K562 (cell line): ENCODE data around the gene FAM180B. TPM values are rescaled to one million over a fixed set of nuclear protein-coding genes. Genes with fewer than 3 reads are reported as not detected.
A peak's percentile ranks its signal among the peaks of the same experiment; 100 is the strongest.

Source experiments
- BCLAF1 ChIP-seq, 2 experiments: fragments of 450-650 bp in 1 of 2; IDR thresholded peaks; 2 replicates each; pipeline ENCODE4 v1.6.1; 2011 to 2017; ENCODE audit warnings: low read depth in 2 of 2, antibody characterized with exemption in 1 of 2, borderline replicate concordance in 1 of 2, low read length in 1 of 2, mild to moderate bottlenecking in 1 of 2, mixed read lengths in 1 of 2; ENCODE audit not compliant: control insufficient read depth in 1 of 2
- CTBP1 ChIP-seq: fragments of 450-650 bp; IDR thresholded peaks from 2 replicates; pipeline ENCODE4 v1.6.1; 2016; ENCODE audit warnings: borderline replicate concordance
- E2F5 ChIP-seq: sonication (generic); formaldehyde crosslinking; IDR thresholded peaks from 2 replicates; pipeline ENCODE4 v1.8.0; 2022; ENCODE audit warnings: mild to moderate bottlenecking, missing genetic modification reagents
- ERF ChIP-seq: fragments of 450-650 bp; formaldehyde crosslinking; IDR thresholded peaks from 2 replicates; pipeline ENCODE4 v1.4.0; 2020; ENCODE audit warnings: mild to moderate bottlenecking, mixed read lengths
- FUS ChIP-seq: fragments of 200-400 bp; formaldehyde crosslinking; optimal IDR thresholded peaks from 2 replicates; pipeline ENCODE3; 2017; ENCODE audit warnings: low read depth, low read length
- GTF2B ChIP-seq: IDR thresholded peaks from 2 replicates; pipeline ENCODE4 v1.6.1; 2011; ENCODE audit not compliant: insufficient read length; ENCODE audit errors: extremely low read depth
- HMG20A ChIP-seq: fragments of 450-650 bp; formaldehyde crosslinking; conservative IDR thresholded peaks from 2 replicates; pipeline ENCODE4 v1.4.0; 2020; ENCODE audit warnings: mild to moderate bottlenecking, mixed read lengths
- HNRNPK ChIP-seq: fragments of 200-400 bp; formaldehyde crosslinking; IDR thresholded peaks from one replicate; pipeline ENCODE4 v1.6.1; 2018; ENCODE audit warnings: mild to moderate bottlenecking, low read depth, low read length; ENCODE audit not compliant: poor library complexity, severe bottlenecking
- MEIS2 ChIP-seq: fragments of 450-650 bp; IDR thresholded peaks from 2 replicates; pipeline ENCODE4 v1.6.1; 2014; ENCODE audit warnings: mild to moderate bottlenecking; ENCODE audit not compliant: partially characterized antibody
- NR4A1 ChIP-seq, 2 experiments: fragments of 250-450 bp in 1 of 2; fragments of 450-650 bp in 1 of 2; sonication (Bioruptor Pico) in 1 of 2; IDR thresholded peaks; 2 replicates each; pipeline versions ENCODE4 v1.4.0 to v1.6.1; 2016 to 2020; ENCODE audit warnings: mild to moderate bottlenecking in 2 of 2, missing compliant biosample characterization in 1 of 2, missing genetic modification characterization in 1 of 2, moderate library complexity in 1 of 2
- SMAD1 ChIP-seq: fragments of 150-350 bp; IDR thresholded peaks from 2 replicates; pipeline ENCODE4 v1.6.1; 2014; ENCODE audit warnings: low read length, low read depth; ENCODE audit not compliant: partially characterized antibody
- ZBTB43 ChIP-seq: sonication (generic); formaldehyde crosslinking; IDR thresholded peaks from 2 replicates; pipeline ENCODE4 v1.8.0; 2023; ENCODE audit warnings: mild to moderate bottlenecking, missing genetic modification reagents
- ZKSCAN3 ChIP-seq: fragments of 250-450 bp; sonication (Bioruptor Pico); IDR thresholded peaks from 2 replicates; pipeline ENCODE4 v1.4.0; 2020
- ZNF165 ChIP-seq: fragments of 250-450 bp; sonication (Bioruptor Pico); IDR thresholded peaks from 2 replicates; pipeline ENCODE4 v1.4.0; 2020; ENCODE audit warnings: borderline replicate concordance
- ZNF592 ChIP-seq: fragments of 450-650 bp; IDR thresholded peaks from 2 replicates; pipeline ENCODE4 v1.6.1; 2017; ENCODE audit warnings: antibody characterized with exemption, mild to moderate bottlenecking
- polyA plus RNA-seq, 8 experiments: library from polyadenylated mRNA; depleted of rRNA in 4 of 8; stranded (reverse) in 5 of 8; unstranded in 3 of 8; fragments of >200 nt; fragmentation: Nextera tagmentation in 2 of 8; fragmentation: Illumina TruSeq in 1 of 8; extraction: Ambion mirVana in 2 of 8; extraction: Trizol in 1 of 8; gene quantifications; 2 replicates each; pipeline versions ENCODE4 v1.2.1 to v1.2.3, GENCODE V29; 2011 to 2014; ENCODE audit warnings: inconsistent platforms in 1 of 8, missing spikeins in 1 of 8
- total RNA-seq, 7 experiments: library from RNA; depleted of rRNA in 6 of 7; stranded (reverse); fragments of >200 nt in 6 of 7; fragmentation: Illumina TruSeq in 2 of 7; extraction: Trizol in 2 of 7; gene quantifications; 2 replicates each; pipeline versions ENCODE4 v1.2.1 to v1.2.3, GENCODE V29; 2011 to 2021; ENCODE audit warnings: low replicate concordance in 1 of 7

The FAM180B gene
- total and polyA plus RNA-seq, 9 of the 15 experiments (the other 6 are each of a cell fraction or from before 2014, with no cell fraction given): 0.05 to 0.14 TPM; not detected in 7

GRCh38 chr11:47578524-47579494, 7.7 kb upstream of the FAM180B start, which contains the start of the genes KBTBD4 and NDUFS3 (continued):
- TF ChIP-seq BCLAF1 (IDR thresholded peaks at IDR 0.05; ENCODE audit: borderline replicate concordance in 1 of 2, control insufficient read depth in 1 of 2, low read depth in 2 of 2, low read length in 1 of 2) (peak in 1 of 2 experiments; percentile 97; a peak in 3 of 4 replicates), ERF (no peak; the same call in 1 of the 2 replicates), GTF2B (no peak), MEIS2 (peak; percentile 32), HNRNPK (no peak), ZNF165 (CRISPR knock-in tag) (no peak), ZKSCAN3 (CRISPR knock-in tag) (no peak), CTBP1 (peak; percentile 97), FUS (no peak), NR4A1 (CRISPR knock-in tag; IDR thresholded peaks at IDR 0.05) (no peak), NR4A1 (tag; IDR thresholded peaks at IDR 0.05) (peak; percentile 80), HMG20A (no peak), E2F5 (no peak), SMAD1 (peak; percentile 50), ZBTB43 (no peak), ZNF592 (no peak)
